IPS DF 4.7 (cell line): ENCODE measurements around the gene MRTFA.

Experiments
- DNase-seq: peaks from one replicate; pipeline ENCODE4 v3.0.0-alpha.2; 2013; ENCODE audit warnings: low spot score; ENCODE audit errors: extremely low read depth

Gene MRTFA

GRCh38 chr22:40469181-40469580, 167.3 kb downstream of the MRTFA start:
- no peak for DNase-seq

- DNase-seq: no peak
Measured at GRCh38 chr22:40468616-40469015, 167.9 kb downstream of the MRTFA start.

GRCh38 chr22:40466976-40467375, 169.5 kb downstream of the MRTFA start:
- no peak for DNase-seq

GRCh38 chr22:40463683-40464082, 172.8 kb downstream of the MRTFA start:
- no peak for DNase-seq

DNA sequence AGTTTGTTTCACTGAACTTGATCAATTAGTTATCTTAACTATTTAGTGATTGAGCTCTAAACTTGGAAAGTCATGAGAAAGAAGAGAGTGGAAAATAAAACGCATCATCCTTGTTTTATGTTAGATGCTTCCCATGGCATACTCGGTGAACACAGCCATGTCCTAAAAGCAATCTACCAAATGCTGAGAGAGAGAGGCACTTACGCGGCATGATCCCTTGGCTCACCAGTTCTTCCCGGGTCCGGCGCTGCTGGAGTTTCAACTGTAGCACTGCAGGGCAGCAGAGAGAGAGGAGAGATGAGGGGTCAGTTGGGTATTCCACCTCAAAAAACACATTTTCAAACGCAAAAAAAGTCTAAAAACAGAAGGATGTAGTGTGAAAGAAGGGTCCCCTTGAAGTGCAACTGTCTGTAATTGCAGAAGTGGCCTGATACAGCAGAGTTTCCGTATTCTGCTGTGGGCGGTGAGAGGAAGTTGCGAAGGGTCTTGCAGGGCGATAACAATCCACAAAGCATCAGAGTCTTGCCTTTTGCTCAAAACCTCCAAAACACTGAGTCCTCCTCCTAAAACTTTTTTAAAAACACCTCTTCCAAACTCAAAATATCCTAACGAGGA, 173.4 kb downstream of the MRTFA start:
- DNase-seq: no peak

DNA sequence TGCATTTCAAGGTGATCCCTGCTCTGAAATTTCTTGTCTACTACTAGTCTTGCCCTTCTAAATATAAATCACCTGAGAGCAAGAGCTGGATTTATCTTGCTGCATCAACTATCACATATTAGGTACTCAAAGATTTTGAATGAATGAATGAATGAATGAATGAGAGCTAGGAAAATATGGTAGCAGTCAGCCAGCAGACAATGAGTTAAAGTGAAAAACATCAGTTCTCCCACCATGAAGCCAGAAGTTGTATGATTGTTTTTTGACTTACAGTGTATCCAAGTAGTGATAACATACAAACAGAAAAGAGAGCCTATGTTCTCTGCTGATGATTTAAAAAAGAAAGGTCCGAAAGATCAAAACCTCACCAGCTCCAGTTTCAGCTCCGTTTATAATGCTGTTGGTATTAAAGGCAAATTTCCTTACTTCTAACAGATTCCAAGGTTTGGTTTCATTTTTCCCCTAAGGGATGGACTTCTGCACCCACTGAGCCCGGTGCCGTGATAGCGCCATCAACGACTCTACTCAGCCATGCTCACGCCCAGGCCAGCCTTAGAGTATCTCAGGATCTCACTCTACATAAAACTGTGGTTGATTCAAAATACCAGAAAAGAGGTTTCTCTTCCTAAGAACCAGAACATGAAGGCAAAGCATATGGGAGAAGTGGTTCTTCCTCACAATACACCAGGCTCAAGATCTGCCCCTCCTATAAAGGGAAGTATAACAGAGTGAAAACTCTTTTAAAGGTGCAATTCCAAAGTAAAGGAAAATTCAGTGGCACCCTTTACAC, 174.1 kb downstream of the MRTFA start:
- DNase-seq: no peak

GRCh38 chr22:40453671-40454070, 182.8 kb downstream of the MRTFA start:
- no peak for DNase-seq

GRCh38 chr22:40452730-40453487, 183.6 kb downstream of the MRTFA start:
- no peak for DNase-seq

DNA sequence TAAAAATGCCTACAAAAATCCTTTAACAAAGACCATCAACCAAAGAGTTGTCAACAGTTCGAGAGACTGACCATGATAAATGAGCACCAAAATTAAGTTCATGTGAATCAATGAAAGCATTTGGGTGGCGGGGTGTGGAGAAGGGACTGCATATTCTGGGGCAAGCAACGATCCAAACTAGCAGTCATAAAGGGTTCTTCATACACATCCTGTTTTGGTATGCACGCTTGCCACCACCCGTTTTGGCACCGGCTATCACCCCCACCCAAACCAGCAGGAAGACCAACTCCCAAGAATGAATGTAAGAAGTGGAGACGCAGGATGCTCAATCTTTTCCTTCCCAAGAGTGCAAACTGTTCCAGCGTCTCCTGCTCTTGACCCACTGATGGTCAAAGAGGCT, 185.3 kb downstream of the MRTFA start:
- no peak for DNase-seq

DNA sequence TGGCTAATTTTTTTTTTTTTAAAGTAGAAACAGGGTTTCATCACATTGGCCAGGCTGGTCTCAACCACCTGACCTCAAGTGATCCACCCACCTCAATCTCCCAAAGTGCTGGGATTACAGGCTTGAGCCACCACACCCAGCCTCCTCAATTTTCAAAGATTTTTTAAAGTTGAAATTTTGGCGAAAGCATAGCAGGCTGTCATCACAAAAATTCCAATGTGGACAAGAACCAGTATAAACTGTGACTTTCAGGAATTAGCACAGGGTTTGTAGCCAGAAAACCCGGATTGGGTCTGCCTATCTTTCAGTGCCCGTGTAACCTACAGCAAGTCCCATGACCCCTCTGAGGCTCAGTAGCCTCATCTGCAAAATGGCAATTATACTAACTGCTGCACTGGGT, 185.9 kb downstream of the MRTFA start:
- DNase-seq: no peak

DNA sequence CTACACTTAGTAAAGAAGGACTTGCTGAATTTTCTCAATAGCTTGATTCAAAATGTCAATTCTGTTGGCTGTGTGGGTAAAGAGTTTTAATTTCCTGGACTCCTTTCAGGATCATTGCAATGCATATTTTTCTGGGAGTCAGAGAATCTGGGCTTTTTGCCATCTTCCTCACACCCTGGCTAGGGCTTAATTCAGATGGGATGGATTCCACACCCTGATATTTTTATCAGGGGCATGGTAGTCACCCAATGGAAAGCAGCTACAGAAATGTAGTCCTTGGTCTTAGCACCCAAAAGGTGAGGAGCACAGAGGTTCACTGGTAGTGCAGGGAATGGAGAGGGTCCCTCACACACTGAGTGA, 186.9 kb downstream of the MRTFA start:
- DNase-seq: no peak

GRCh38 chr22:40446203-40446602, 190.3 kb downstream of the MRTFA start:
- DNase-seq: no peak

DNA sequence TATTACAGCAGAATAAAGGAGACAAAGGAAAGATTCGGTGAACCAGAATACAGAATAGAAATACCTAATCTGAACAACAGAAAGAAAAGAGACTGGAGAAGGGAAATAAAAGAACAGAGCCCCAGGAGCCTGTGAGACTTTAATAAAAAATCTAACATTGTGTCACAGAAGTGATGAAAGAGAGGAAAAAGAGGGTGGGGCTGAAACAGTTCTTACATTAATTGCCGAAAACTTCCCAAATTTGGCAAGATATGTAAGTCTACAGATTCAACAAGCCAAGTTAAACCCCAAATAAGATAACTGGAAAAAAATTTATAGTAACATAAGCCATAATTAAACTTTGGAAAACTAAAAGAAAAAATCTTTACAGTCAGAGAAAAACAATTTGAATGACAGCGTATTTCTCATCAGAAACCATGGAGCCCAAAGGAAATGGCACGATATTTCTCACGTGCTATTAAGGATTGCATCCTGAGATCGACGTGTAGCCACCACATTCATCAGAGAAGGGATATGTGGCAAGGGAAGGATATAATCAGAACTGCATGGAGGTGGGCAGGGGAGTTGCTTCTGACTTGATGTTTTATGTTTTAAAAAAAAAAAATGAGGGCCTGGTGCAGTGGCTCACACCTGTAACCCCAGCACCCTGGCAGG, 192.2 kb downstream of the MRTFA start:
- no peak for DNase-seq

- DNase-seq: no peak
Measured at GRCh38 chr22:40443732-40444131, 192.8 kb downstream of the MRTFA start.

GRCh38 chr22:40441761-40442390, 194.6 kb downstream of the MRTFA start:
- DNase-seq: no peak

DNA sequence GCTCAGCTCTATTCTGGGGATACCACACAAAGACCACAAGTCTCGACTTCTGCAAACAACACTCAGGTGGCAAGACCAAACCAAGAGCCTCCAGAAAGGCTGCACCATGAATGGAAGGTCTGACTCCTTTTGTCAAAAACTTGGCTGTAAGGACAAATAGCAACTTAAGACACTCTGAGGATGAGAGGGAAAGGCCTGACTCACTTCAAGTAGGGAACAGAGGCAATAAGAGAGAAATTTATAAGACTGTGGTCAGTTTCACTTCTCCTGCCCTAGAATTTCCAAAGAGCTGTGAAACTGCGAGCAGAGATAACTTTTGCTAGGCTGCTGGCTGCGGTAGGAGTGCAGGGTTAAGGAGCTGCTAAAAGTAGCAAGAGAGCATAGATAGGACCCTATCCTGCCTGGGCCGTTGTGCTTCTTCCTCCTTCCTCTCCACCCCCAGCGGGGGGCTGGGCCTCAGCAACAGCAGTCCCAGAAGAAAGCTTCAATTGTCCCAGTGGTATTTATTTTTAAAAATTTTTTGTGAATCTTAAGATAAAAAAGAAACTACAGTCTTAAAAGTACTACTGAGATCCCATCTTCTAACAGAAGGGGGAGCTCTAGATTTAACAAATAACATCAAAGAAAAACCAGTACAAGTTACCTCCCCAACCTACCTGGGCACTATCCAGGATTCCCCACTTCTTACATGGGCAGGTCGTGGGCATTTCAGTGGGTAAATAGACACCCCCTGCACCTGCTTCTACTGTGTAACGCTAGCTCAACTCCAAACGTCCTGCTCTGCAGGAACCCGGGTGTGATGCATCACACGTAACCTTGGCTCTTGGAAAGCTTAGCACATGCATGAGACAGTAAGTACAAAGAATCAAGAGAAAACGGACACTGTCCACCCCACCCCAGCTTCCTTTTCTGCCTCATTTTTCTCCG, 199.8 kb downstream of the MRTFA start:
- peak; percentile 25 for DNase-seq

DNA sequence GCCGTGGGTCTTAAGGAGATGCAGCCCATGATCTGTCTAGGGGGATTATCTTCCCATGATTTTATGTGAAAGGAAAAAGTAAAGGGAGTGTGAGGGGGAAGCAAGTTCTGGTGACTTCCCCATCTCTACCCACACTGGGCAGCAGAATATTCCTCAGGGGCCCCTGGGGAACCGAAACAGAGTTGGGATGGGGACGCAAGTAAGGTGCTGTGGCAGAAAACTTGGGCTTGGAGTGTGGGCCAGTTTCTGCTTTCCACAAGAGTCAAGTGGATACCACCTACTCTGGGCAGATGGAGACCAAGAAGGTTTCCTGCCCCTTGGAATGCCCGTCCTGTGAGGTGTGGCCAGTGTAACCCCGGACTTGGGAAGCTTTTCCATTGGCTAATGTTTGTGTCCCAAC, 201.8 kb downstream of the MRTFA start:
- no peak for DNase-seq

GRCh38 chr22:40434106-40434505, 202.4 kb downstream of the MRTFA start:
- no peak for DNase-seq

DNA sequence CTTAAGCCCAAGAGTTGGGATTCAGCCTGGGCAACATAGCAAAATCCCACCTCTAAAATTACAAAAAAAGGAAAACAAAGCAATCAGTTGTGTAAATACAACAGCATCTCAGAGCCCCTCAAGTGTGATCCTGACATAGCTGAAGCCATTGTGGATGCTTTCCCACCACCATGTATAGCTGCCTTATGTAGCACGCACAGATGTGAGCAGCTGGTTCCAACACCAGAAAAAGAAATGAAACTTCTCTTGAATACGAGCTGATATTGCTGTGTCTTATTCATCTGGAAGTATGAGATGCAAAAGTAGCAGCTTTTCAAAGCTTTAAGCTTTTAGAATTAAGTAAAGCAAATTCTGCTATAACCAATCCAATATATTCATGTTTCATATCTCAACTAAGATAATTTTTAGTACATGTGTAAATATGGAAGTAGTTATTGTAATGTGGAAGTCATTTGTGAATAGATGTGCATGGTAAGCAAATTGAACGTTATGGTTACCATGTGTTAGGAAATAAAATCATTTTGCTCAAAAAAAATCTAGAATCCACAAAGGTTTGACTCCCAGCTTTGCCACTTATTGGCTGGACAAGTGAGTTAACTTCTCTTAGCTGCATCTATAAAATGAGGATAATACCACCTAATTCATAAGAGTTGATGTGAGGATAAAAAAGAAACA, 203.0 kb downstream of the MRTFA start:
- no peak for DNase-seq

GRCh38 chr22:40432625-40433024, 203.9 kb downstream of the MRTFA start:
- DNase-seq: no peak
